Colonic mucosa (tissue), 4 donors: ENCODE data around the gene TRPV3. TPM values are rescaled to one million over a fixed set of nuclear protein-coding genes. Genes with fewer than 3 reads are reported as not detected.

ENCODE experiments used
- DNase-seq: peaks from one replicate; pipeline ENCODE4 v3.0.0-alpha.2; 2020
- H3K27ac ChIP-seq: fragments of 200-600 bp; one replicate; pipeline ENCODE4 v1.8.0; 2021
- H3K27me3 ChIP-seq: fragments of 200-600 bp; one replicate; pipeline ENCODE4 v1.8.0; 2021
- H3K36me3 ChIP-seq: fragments of 200-600 bp; one replicate; pipeline ENCODE4 v1.8.0; 2021
- H3K4me1 ChIP-seq: fragments of 200-600 bp; one replicate; pipeline ENCODE4 v1.8.0; 2021; ENCODE audit warnings: mild to moderate bottlenecking
- H3K4me3 ChIP-seq: fragments of 200-600 bp; one replicate; pipeline ENCODE4 v1.8.0; 2021
- H3K9ac ChIP-seq, 2 donors: one replicate each; pipeline ENCODE4 v1.7.0; 2013; ENCODE audit warnings: control low read depth in 2 of 2, low read depth in 2 of 2, low read length in 2 of 2
- H3K9me3 ChIP-seq: fragments of 200-600 bp; one replicate; pipeline ENCODE4 v1.8.0; 2021
- intact Hi-C: fragments of 100-400 bp; cut with DNase I; formaldehyde crosslinking; loops from one replicate; pipeline ENCODE4 v1.14.1; 2022
- total RNA-seq, 2 donors: library from RNA; stranded (reverse); fragmentation: NEBNext Ultra II Directional in 1 of 2; extraction: Animal tissue kit (Norgen Biotek cat#: 25700) in 1 of 2; gene quantifications; one replicate each; pipeline ENCODE4 v1.2.1, GENCODE V29; 2021
- TF ChIP-seq, protein P1 (sequence below): fragments of 200-600 bp; IDR thresholded peaks from one replicate; pipeline ENCODE4 v1.8.0; 2022; ENCODE audit warnings: antibody characterized with exemption, mild to moderate bottlenecking
- donor health status: healthy.
- donor health status: DM: no; HTN: no; CAD: no.
- donor health status: DM: no; HTN: no; CAD: no.

TRPV3 gene
- total RNA-seq, 2 donors from 2014 or later = 2.3 to 7.4 TPM

DNA sequence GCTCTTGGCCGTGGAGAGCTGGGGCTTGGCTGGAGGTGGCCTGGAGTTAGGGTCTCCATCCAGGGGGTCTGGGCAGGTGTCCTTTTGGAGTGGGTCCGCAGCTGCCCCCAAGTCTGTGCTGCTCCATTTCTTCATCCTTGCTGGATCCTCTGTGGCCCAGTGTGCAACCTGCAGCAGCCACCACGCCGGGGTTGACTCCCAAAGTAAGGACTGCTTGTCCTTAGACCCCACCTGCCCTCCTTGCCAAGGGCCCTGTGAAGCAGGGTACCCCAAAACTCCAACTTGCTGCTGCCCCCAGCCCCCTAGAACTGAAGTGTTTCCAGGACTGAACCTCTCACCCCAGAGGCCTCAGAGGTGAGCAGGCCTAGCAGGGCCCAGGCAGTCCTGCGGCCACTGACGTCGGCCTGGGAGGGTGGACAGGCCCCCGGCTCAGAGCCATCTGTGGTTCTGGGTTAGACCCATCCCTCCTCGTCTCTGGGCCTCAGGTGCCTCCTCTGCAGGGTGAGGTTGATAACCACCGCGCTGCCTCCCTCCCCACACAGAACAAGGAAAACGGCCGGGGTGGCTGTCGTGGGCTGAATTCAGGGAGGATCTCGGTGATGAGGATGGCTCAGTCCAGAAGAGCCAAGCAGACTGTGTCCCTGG lies 34.7 kb upstream of the TRPV3 start:
- Histone ChIP-seq H3K27me3 (no peaks in the 10 kb centered on the region), H3K9me3 (no peaks in the 10 kb centered on the region)
- intact Hi-C loops = no loop called here

DNA sequence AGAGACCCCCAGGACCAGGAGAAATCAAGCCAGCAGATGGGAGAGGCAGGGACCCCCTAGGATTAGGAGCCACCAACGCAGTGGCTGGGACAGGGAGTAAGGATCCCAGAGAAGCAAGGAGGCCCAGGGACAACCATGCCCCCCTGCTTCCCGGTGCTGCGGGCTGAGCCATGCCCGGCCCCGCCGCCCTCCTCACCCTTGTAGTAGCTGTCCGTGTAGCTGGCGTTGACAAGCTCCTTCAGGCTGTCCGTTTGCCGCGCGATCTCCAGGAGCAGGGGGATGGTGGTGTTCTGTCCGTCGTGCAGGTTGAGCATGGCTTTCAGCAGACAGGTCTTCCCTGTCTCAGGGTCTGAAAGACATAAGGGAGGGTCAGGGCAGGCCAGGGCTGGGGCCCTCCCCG lies 33.2 kb upstream of the TRPV3 start:
- intact Hi-C loops = no loop called here
- no peak overlapping the region for H3K9ac ChIP-seq
- no peaks in the 10 kb centered on the region for H3K27me3 ChIP-seq
- H3K36me3 ChIP-seq = no peaks in the 10 kb centered on the region
- H3K27ac ChIP-seq = no peak overlapping the region
- H3K9me3 ChIP-seq = no peaks in the 10 kb centered on the region
- DNase-seq = no peak
- H3K4me1 ChIP-seq = no peaks in the 10 kb centered on the region
- TF ChIP-seq, protein P1, sequence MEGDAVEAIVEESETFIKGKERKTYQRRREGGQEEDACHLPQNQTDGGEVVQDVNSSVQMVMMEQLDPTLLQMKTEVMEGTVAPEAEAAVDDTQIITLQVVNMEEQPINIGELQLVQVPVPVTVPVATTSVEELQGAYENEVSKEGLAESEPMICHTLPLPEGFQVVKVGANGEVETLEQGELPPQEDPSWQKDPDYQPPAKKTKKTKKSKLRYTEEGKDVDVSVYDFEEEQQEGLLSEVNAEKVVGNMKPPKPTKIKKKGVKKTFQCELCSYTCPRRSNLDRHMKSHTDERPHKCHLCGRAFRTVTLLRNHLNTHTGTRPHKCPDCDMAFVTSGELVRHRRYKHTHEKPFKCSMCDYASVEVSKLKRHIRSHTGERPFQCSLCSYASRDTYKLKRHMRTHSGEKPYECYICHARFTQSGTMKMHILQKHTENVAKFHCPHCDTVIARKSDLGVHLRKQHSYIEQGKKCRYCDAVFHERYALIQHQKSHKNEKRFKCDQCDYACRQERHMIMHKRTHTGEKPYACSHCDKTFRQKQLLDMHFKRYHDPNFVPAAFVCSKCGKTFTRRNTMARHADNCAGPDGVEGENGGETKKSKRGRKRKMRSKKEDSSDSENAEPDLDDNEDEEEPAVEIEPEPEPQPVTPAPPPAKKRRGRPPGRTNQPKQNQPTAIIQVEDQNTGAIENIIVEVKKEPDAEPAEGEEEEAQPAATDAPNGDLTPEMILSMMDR = no peak
- H3K4me3 ChIP-seq = no peak overlapping the region

More for the DNA sequence above, 34.7 kb upstream of the TRPV3 start:
- Histone ChIP-seq H3K4me1 (no peaks in the 10 kb centered on the region), H3K4me3 (no peak overlapping the region), H3K36me3 (no peaks in the 10 kb centered on the region), H3K27ac (no peak overlapping the region), H3K9ac (no peak overlapping the region)
- TF ChIP-seq, protein P1 = no peak
- DNase-seq = no peak

GRCh38 chr17:3590231-3590630 lies 32.6 kb upstream of the TRPV3 start:
- no peaks in the 10 kb centered on the region for H3K4me1 ChIP-seq
- intact Hi-C loops = no loop called here
- H3K9me3 ChIP-seq = no peaks in the 10 kb centered on the region
- H3K4me3 ChIP-seq = no peak overlapping the region
- TF ChIP-seq, protein P1 = no peak
- no peak for DNase-seq
- no peak overlapping the region for H3K27ac ChIP-seq
- H3K9ac ChIP-seq = no peak overlapping the region
- H3K27me3 ChIP-seq = no peaks in the 10 kb centered on the region
- no peaks in the 10 kb centered on the region for H3K36me3 ChIP-seq

GRCh38 chr17:3589784-3590183 lies 32.2 kb upstream of the TRPV3 start:
- no peaks in the 10 kb centered on the region for H3K9me3 ChIP-seq
- TF ChIP-seq, protein P1 = no peak
- H3K4me1 ChIP-seq = no peaks in the 10 kb centered on the region
- H3K36me3 ChIP-seq = no peaks in the 10 kb centered on the region
- intact Hi-C loops = no loop called here
- no peaks in the 10 kb centered on the region for H3K27me3 ChIP-seq
- DNase-seq = no peak
- H3K27ac ChIP-seq = no peak overlapping the region
- no peak overlapping the region for H3K9ac ChIP-seq
- no peak overlapping the region for H3K4me3 ChIP-seq

GRCh38 chr17:3585826-3586225 lies 28.2 kb upstream of the TRPV3 start:
- intact Hi-C loops = no loop called here
- TF ChIP-seq, protein P1 = no peak
- Histone ChIP-seq H3K27ac (no peak overlapping the region), H3K4me3 (no peak overlapping the region), H3K4me1 (no peaks in the 10 kb centered on the region), H3K27me3 (no peaks in the 10 kb centered on the region), H3K36me3 (no peaks in the 10 kb centered on the region), H3K9ac (no peak overlapping the region), H3K9me3 (no peaks in the 10 kb centered on the region)
- DNase-seq = no peak
